ENCODE data around the gene CCL23. TPM values are rescaled to one million over a fixed set of nuclear protein-coding genes. Genes with fewer than 3 reads are reported as not detected.

CCL23 gene
- total and polyA plus RNA-seq, 4 donors: 0.28 TPM; not detected in 3

GRCh38 chr17:36011201-36011600 lies 6.6 kb downstream of the CCL23 start:
- H3K9me3 ChIP-seq (ENCODE audit: control insufficient read depth, insufficient read depth, low read length): peaks cover 2% of the 10 kb centered on the region
- H3K4me3 ChIP-seq (ENCODE audit: low read depth, low read length): no peak overlapping the region
- no peaks in the 10 kb centered on the region for H3K4me1 ChIP-seq (ENCODE audit: control insufficient read depth, insufficient read depth, low read length)
- no peaks in the 10 kb centered on the region for H3K36me3 ChIP-seq (ENCODE audit: control insufficient read depth, insufficient read depth, low read length)
- H3K27me3 ChIP-seq (ENCODE audit: control insufficient read depth, insufficient read depth, low read length): no peaks in the 10 kb centered on the region
- DNase-seq (ENCODE audit: low read depth in 4 of 6, low spot score in 6 of 6): no peak
- H3K27ac ChIP-seq (ENCODE audit: low read depth, low read length): no peak overlapping the region
- WGBS (ENCODE audit: insufficient coverage): no CpG with 5 or more reads among the region's 2 CpGs

GRCh38 chr17:36008998-36009665 lies 8.6 kb downstream of the CCL23 start:
- 87% methylated on average over 7 of the region's 14 CpGs for WGBS (ENCODE audit: insufficient coverage)
- H3K4me3 ChIP-seq (ENCODE audit: low read depth, low read length): no peak overlapping the region
- no peak overlapping the region for H3K27ac ChIP-seq (ENCODE audit: low read depth, low read length)
- peaks cover 2% of the 10 kb centered on the region for H3K9me3 ChIP-seq (ENCODE audit: control insufficient read depth, insufficient read depth, low read length)
- no peaks in the 10 kb centered on the region for H3K4me1 ChIP-seq (ENCODE audit: control insufficient read depth, insufficient read depth, low read length)
- no peak for DNase-seq (ENCODE audit: low read depth in 4 of 6, low spot score in 6 of 6)
- no peaks in the 10 kb centered on the region for H3K36me3 ChIP-seq (ENCODE audit: control insufficient read depth, insufficient read depth, low read length)
- H3K27me3 ChIP-seq (ENCODE audit: control insufficient read depth, insufficient read depth, low read length): no peaks in the 10 kb centered on the region

- WGBS (ENCODE audit: insufficient coverage): 46% methylated on average over 3 of the region's 4 CpGs
- DNase-seq (ENCODE audit: low read depth in 4 of 6, low spot score in 6 of 6): no peak
- H3K4me1 ChIP-seq (ENCODE audit: control insufficient read depth, insufficient read depth, low read length): no peaks in the 10 kb centered on the region
- H3K4me3 ChIP-seq (ENCODE audit: low read depth, low read length): no peak overlapping the region
- H3K27me3 ChIP-seq (ENCODE audit: control insufficient read depth, insufficient read depth, low read length): no peaks in the 10 kb centered on the region
- no peaks in the 10 kb centered on the region for H3K9me3 ChIP-seq (ENCODE audit: control insufficient read depth, insufficient read depth, low read length)
- H3K36me3 ChIP-seq (ENCODE audit: control insufficient read depth, insufficient read depth, low read length): no peaks in the 10 kb centered on the region
- no peak overlapping the region for H3K27ac ChIP-seq (ENCODE audit: low read depth, low read length)
Observed at GRCh38 chr17:36004594-36005108, 13.1 kb downstream of the CCL23 start.

- H3K36me3 ChIP-seq (ENCODE audit: control insufficient read depth, insufficient read depth, low read length): no peaks in the 10 kb centered on the region
- DNase-seq (ENCODE audit: low read depth in 4 of 6, low spot score in 6 of 6): no peak
- H3K27ac ChIP-seq (ENCODE audit: low read depth, low read length): no peak overlapping the region
- no peak overlapping the region for H3K4me3 ChIP-seq (ENCODE audit: low read depth, low read length)
- H3K4me1 ChIP-seq (ENCODE audit: control insufficient read depth, insufficient read depth, low read length): no peaks in the 10 kb centered on the region
- H3K9me3 ChIP-seq (ENCODE audit: control insufficient read depth, insufficient read depth, low read length): no peaks in the 10 kb centered on the region
- 95% methylated on average over 5 of the region's 7 CpGs for WGBS (ENCODE audit: insufficient coverage)
- no peaks in the 10 kb centered on the region for H3K27me3 ChIP-seq (ENCODE audit: control insufficient read depth, insufficient read depth, low read length)
Observed at GRCh38 chr17:36002631-36003030, 15.1 kb downstream of the CCL23 start.

- Histone ChIP-seq H3K36me3 (ENCODE audit: control insufficient read depth, insufficient read depth, low read length) (no peaks in the 10 kb centered on the region), H3K9me3 (ENCODE audit: control insufficient read depth, insufficient read depth, low read length) (no peaks in the 10 kb centered on the region), H3K27me3 (ENCODE audit: control insufficient read depth, insufficient read depth, low read length) (no peaks in the 10 kb centered on the region), H3K4me3 (ENCODE audit: low read depth, low read length) (no peak overlapping the region), H3K4me1 (ENCODE audit: control insufficient read depth, insufficient read depth, low read length) (no peaks in the 10 kb centered on the region), H3K27ac (ENCODE audit: low read depth, low read length) (no peak overlapping the region)
- 72% methylated on average over 4 of the region's 6 CpGs for WGBS (ENCODE audit: insufficient coverage)
- peak in 1 of 6 donors; percentile 2 for DNase-seq (ENCODE audit: low read depth in 4 of 6, low spot score in 6 of 6)
Observed at GRCh38 chr17:36001862-36002603, 15.7 kb downstream of the CCL23 start.

GRCh38 chr17:36001110-36001771 lies 16.5 kb downstream of the CCL23 start, which contains the start of gene CCL15:
Gene CCL15, minus strand, starts transcription at chr17:36001553. Its CDS starts 61 bp downstream, at chr17:36001492.
- Histone ChIP-seq H3K36me3 (ENCODE audit: control insufficient read depth, insufficient read depth, low read length) (no peaks in the 10 kb centered on the region), H3K9me3 (ENCODE audit: control insufficient read depth, insufficient read depth, low read length) (no peaks in the 10 kb centered on the region), H3K4me1 (ENCODE audit: control insufficient read depth, insufficient read depth, low read length) (no peaks in the 10 kb centered on the region), H3K27me3 (ENCODE audit: control insufficient read depth, insufficient read depth, low read length) (no peaks in the 10 kb centered on the region), H3K4me3 (ENCODE audit: low read depth, low read length) (no peak within 1 kb of the TSS), H3K27ac (ENCODE audit: low read depth, low read length) (no peak within 1 kb of the TSS)
- 76% methylated on average over 4 of the region's 6 CpGs for WGBS (ENCODE audit: insufficient coverage)
- DNase-seq (ENCODE audit: low read depth in 4 of 6, low spot score in 6 of 6): no peak

GRCh38 chr17:36000732-36001109 lies 17.1 kb downstream of the CCL23 start:
- no peaks in the 10 kb centered on the region for H3K36me3 ChIP-seq (ENCODE audit: control insufficient read depth, insufficient read depth, low read length)
- no peak for DNase-seq (ENCODE audit: low read depth in 4 of 6, low spot score in 6 of 6)
- no peaks in the 10 kb centered on the region for H3K9me3 ChIP-seq (ENCODE audit: control insufficient read depth, insufficient read depth, low read length)
- no peaks in the 10 kb centered on the region for H3K4me1 ChIP-seq (ENCODE audit: control insufficient read depth, insufficient read depth, low read length)
- no peaks in the 10 kb centered on the region for H3K27me3 ChIP-seq (ENCODE audit: control insufficient read depth, insufficient read depth, low read length)
- no peak overlapping the region for H3K27ac ChIP-seq (ENCODE audit: low read depth, low read length)
- no peak overlapping the region for H3K4me3 ChIP-seq (ENCODE audit: low read depth, low read length)
- 91% methylated on average over 3 of the region's 6 CpGs for WGBS (ENCODE audit: insufficient coverage)

- Histone ChIP-seq H3K4me1 (ENCODE audit: control insufficient read depth, insufficient read depth, low read length) (no peaks in the 10 kb centered on the region), H3K36me3 (ENCODE audit: control insufficient read depth, insufficient read depth, low read length) (no peaks in the 10 kb centered on the region), H3K27ac (ENCODE audit: low read depth, low read length) (no peak overlapping the region), H3K4me3 (ENCODE audit: low read depth, low read length) (no peak overlapping the region), H3K9me3 (ENCODE audit: control insufficient read depth, insufficient read depth, low read length) (no peaks in the 10 kb centered on the region), H3K27me3 (ENCODE audit: control insufficient read depth, insufficient read depth, low read length) (no peaks in the 10 kb centered on the region)
- DNase-seq (ENCODE audit: low read depth in 4 of 6, low spot score in 6 of 6): no peak
- WGBS (ENCODE audit: insufficient coverage): 33% methylated on average over 1 of the region's 1 CpG
Observed at GRCh38 chr17:35998756-35999155, 19.0 kb downstream of the CCL23 start.

- no peak for DNase-seq (ENCODE audit: low read depth in 4 of 6, low spot score in 6 of 6)
- 86% methylated on average over 7 of the region's 11 CpGs for WGBS (ENCODE audit: insufficient coverage)
- H3K4me1 ChIP-seq (ENCODE audit: control insufficient read depth, insufficient read depth, low read length): no peaks in the 10 kb centered on the region
- H3K9me3 ChIP-seq (ENCODE audit: control insufficient read depth, insufficient read depth, low read length): no peaks in the 10 kb centered on the region
- no peaks in the 10 kb centered on the region for H3K27me3 ChIP-seq (ENCODE audit: control insufficient read depth, insufficient read depth, low read length)
- H3K4me3 ChIP-seq (ENCODE audit: low read depth, low read length): no peak overlapping the region
- H3K36me3 ChIP-seq (ENCODE audit: control insufficient read depth, insufficient read depth, low read length): no peaks in the 10 kb centered on the region
- H3K27ac ChIP-seq (ENCODE audit: low read depth, low read length): no peak overlapping the region
Observed at GRCh38 chr17:35998018-35998545, 19.7 kb downstream of the CCL23 start.

Data from spinal cord (tissue), 10 donors.